ENCODE measurements around the gene DDTL.
"Not testable (repeated sequence)": the region's sequence is repeated elsewhere in the genome, so short reads cannot be mapped to it uniquely, and the experiment has no call there.

DNA sequence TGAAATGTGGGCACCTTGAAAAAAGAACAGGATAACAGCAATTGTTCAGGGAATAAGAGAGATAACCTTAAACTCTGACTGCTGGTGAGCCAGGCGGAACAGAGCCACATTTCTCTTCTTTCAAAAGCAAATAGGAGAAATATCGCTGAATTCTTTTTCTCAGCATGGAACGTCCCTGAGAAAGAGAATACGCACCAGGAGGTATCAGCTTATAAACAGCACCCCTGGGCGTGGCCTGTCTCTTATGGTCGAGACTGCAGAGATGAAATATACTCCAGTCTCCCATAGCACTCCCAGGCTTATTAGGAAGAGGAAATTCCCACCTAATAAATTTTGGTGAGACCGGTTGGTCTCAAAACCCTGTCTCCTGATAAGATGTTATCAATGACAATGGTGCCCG, 10.8 kb upstream of the DDTL start:
- TF ChIP-seq, protein P1, sequence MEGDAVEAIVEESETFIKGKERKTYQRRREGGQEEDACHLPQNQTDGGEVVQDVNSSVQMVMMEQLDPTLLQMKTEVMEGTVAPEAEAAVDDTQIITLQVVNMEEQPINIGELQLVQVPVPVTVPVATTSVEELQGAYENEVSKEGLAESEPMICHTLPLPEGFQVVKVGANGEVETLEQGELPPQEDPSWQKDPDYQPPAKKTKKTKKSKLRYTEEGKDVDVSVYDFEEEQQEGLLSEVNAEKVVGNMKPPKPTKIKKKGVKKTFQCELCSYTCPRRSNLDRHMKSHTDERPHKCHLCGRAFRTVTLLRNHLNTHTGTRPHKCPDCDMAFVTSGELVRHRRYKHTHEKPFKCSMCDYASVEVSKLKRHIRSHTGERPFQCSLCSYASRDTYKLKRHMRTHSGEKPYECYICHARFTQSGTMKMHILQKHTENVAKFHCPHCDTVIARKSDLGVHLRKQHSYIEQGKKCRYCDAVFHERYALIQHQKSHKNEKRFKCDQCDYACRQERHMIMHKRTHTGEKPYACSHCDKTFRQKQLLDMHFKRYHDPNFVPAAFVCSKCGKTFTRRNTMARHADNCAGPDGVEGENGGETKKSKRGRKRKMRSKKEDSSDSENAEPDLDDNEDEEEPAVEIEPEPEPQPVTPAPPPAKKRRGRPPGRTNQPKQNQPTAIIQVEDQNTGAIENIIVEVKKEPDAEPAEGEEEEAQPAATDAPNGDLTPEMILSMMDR (conservative IDR thresholded peaks at IDR 0.05; ENCODE audit: low read depth, low read length): not testable (repeated sequence)
- TF ChIP-seq EZH2 (IDR thresholded peaks at IDR 0.05; ENCODE audit: borderline replicate concordance, low read depth, low read length, poor library complexity, severe bottlenecking): not testable (repeated sequence)

All from A673 (cell line).